ENCODE measurements around the gene TESK2.
A peak's percentile ranks its signal among the peaks of the same experiment; 100 is the strongest.

Gene TESK2

GRCh38 chr1:45490626-45491486 is at the start of gene TESK2:
Gene TESK2 (minus strand): TSS chr1:45491163. CDS start chr1:45457785, 33,378 bp downstream.
- POLR2A ChIA-PET: interaction anchor here (0.8 to 3.7 kb wide), 6 partner anchors 9 to 691 kb away, joined by 3 to 26 read pairs (median 6); partner anchors contain the start of genes CCDC163, MMACHC, MUTYH and NASP
- peak; percentile 95 for DNase-seq (ENCODE audit: extremely low spot score)
- CTCF ChIA-PET: interaction anchor here (1.2 to 10.8 kb wide), 15 partner anchors 11 to 476 kb away, joined by 3 to 389 read pairs (median 7); partner anchors contain the start of genes CCDC163, HECTD3, MMACHC and MUTYH
- no peak for TF ChIP-seq CTCF (IDR thresholded peaks at IDR 0.05; ENCODE audit: control extremely low read depth, extremely low read depth, low read depth, missing control alignments)

- TF ChIP-seq CTCF (IDR thresholded peaks at IDR 0.05; ENCODE audit: control extremely low read depth, extremely low read depth, low read depth, missing control alignments): no peak
- CTCF ChIA-PET: interaction anchor here (0.7 to 3.6 kb wide), 5 partner anchors 10 to 33 kb away, joined by 3 to 19 read pairs (median 7); no protein-coding TSS in a partner anchor
- DNase-seq (ENCODE audit: extremely low spot score): no peak
- POLR2A ChIA-PET: interaction anchor here (9.1 kb wide), 1 partner anchor 16 kb away, joined by 59 read pairs; the partner anchor contains the start of gene PRDX1
These were observed 45.9 kb upstream of the TESK2 start for GRCh38 chr1:45536886-45537285.

GRCh38 chr1:45535988-45536766 is 45.2 kb upstream of the TESK2 start:
- no peak for TF ChIP-seq CTCF (IDR thresholded peaks at IDR 0.05; ENCODE audit: control extremely low read depth, extremely low read depth, low read depth, missing control alignments)
- CTCF ChIA-PET: interaction anchor here (0.7 to 3.6 kb wide), 5 partner anchors 10 to 34 kb away, joined by 3 to 19 read pairs (median 7); no protein-coding TSS in a partner anchor
- no peak for DNase-seq (ENCODE audit: extremely low spot score)
- POLR2A ChIA-PET: interaction anchor here (9.1 kb wide), 1 partner anchor 15 kb away, joined by 59 read pairs; the partner anchor contains the start of gene PRDX1

- ChIA-PET POLR2A (interaction anchor here (0.6 to 9.1 kb wide), 2 partner anchors 11 to 16 kb away, joined by 3 to 59 read pairs; partner anchors contain the start of gene PRDX1), CTCF (interaction anchor here (1.3 to 1.6 kb wide), 3 partner anchors 13 to 38 kb away, joined by 3 to 4 read pairs (median 4); no protein-coding TSS in a partner anchor)
- no peak for TF ChIP-seq CTCF (IDR thresholded peaks at IDR 0.05; ENCODE audit: control extremely low read depth, extremely low read depth, low read depth, missing control alignments)
- no peak for DNase-seq (ENCODE audit: extremely low spot score)
These were observed 40.9 kb upstream of the TESK2 start for GRCh38 chr1:45531873-45532272.

- no peak for TF ChIP-seq CTCF (IDR thresholded peaks at IDR 0.05; ENCODE audit: control extremely low read depth, extremely low read depth, low read depth, missing control alignments)
- no peak for DNase-seq (ENCODE audit: extremely low spot score)
- POLR2A ChIA-PET: interaction anchor here (9.1 kb wide), 1 partner anchor 9 kb away, joined by 59 read pairs; the partner anchor contains the start of gene PRDX1
- CTCF ChIA-PET: interaction anchor here (1.1 kb wide), 1 partner anchor 14 kb away, joined by 5 read pairs; no protein-coding TSS in a partner anchor
These were observed 39.7 kb upstream of the TESK2 start for GRCh38 chr1:45530632-45531135.
